H1 (cell line): Measurements from ENCODE around the gene GSG1L. TPM values are rescaled to one million over a fixed set of nuclear protein-coding genes. Genes with fewer than 3 reads are reported as not detected.

Experiments
- CTCF ChIA-PET: fragments of 300-600 bp; sonication (Branson Sonifier 250); formaldehyde crosslinking; loops from one replicate; lab custom pipeline; 2021; ENCODE audit not compliant: partially characterized antibody; lab: Charles Lee
- POLR2A ChIA-PET: fragments of 300-600 bp; sonication (Branson Sonifier 250); formaldehyde crosslinking; loops from one replicate; lab custom pipeline; 2021; ENCODE audit warnings: inconsistent platforms; ENCODE audit not compliant: partially characterized antibody; lab: Charles Lee
- DNase-seq, 2 experiments: peaks; one replicate each; pipeline versions ENCODE4 v3.0.0 to v3.0.0-alpha.2; 2010 to 2022; ENCODE audit warnings: low spot score in 2 of 2, low read depth in 1 of 2, mixed read lengths in 1 of 2
- FAIRE-seq: peaks from 2 replicates; lab custom pipeline; 2011; peaks lifted over from hg19 to GRCh38; lab: Jason Lieb, UNC
- H2AFZ ChIP-seq: 2 replicates; pipeline ENCODE4 v1.8.1; 2012; ENCODE audit warnings: low read length, inconsistent platforms
- H2AK5ac ChIP-seq: 2 replicates; pipeline ENCODE4 v1.6.1; 2013; ENCODE audit warnings: low read depth, low read length
- H2BK120ac ChIP-seq: replicated peaks from 2 replicates; pipeline ENCODE3; 2013; ENCODE audit warnings: low read depth, low read length, inconsistent platforms
- H2BK12ac ChIP-seq: 2 replicates; pipeline ENCODE4 v1.6.1; 2013; ENCODE audit warnings: low read depth, low read length
- H2BK15ac ChIP-seq: 2 replicates; pipeline ENCODE4 v1.6.1; 2013; ENCODE audit warnings: low read length
- H2BK20ac ChIP-seq: 2 replicates; pipeline ENCODE4 v1.6.1; 2013; ENCODE audit warnings: low read length
- H2BK5ac ChIP-seq: 2 replicates; pipeline ENCODE4 v1.6.1; 2013; ENCODE audit warnings: low read depth, low read length
- H3K14ac ChIP-seq: 2 replicates; pipeline ENCODE4 v1.6.1; 2013; ENCODE audit warnings: inconsistent platforms; ENCODE audit not compliant: insufficient read length
- H3K18ac ChIP-seq: 2 replicates; pipeline ENCODE4 v1.6.1; 2013; ENCODE audit warnings: low read length; ENCODE audit errors: extremely low read depth
- H3K23ac ChIP-seq: 2 replicates; pipeline ENCODE4 v1.6.1; 2013; ENCODE audit warnings: inconsistent platforms; ENCODE audit not compliant: insufficient read length
- H3K23me2 ChIP-seq: 2 replicates; pipeline ENCODE4 v1.6.1; 2013; ENCODE audit warnings: low read depth, low read length
- H3K27ac ChIP-seq: 2 replicates; pipeline ENCODE4 v1.6.1; 2011; ENCODE audit warnings: low read depth, low read length, inconsistent platforms
- H3K27me3 ChIP-seq, 4 experiments: replicated peaks in 1 of 4; 1 replicate in 1 of 4; 2 replicates in 3 of 4; pipeline versions ENCODE4 v1.6.1 to v1.8.1; 2011 to 2013; ENCODE audit warnings: low read length in 3 of 4, mild to moderate bottlenecking in 3 of 4, inconsistent platforms in 2 of 4, mixed read lengths in 2 of 4, moderate library complexity in 1 of 4; ENCODE audit not compliant: control insufficient read depth in 3 of 4, insufficient read depth in 3 of 4; ENCODE audit errors: extremely low read depth in 1 of 4
- H3K36me3 ChIP-seq, 4 experiments: 2 replicates each; pipeline versions ENCODE4 v1.6.1 to v1.8.1; 2011 to 2013; ENCODE audit warnings: mild to moderate bottlenecking in 4 of 4, low read length in 3 of 4, moderate library complexity in 2 of 4, control low read depth in 1 of 4, inconsistent platforms in 1 of 4; ENCODE audit not compliant: insufficient read depth in 4 of 4, control insufficient read depth in 2 of 4
- H3K4ac ChIP-seq: replicated peaks from 2 replicates; pipeline ENCODE3; 2013; ENCODE audit warnings: low read length, low read depth, mixed read lengths, inconsistent platforms; ENCODE audit not compliant: insufficient read length
- H3K4me1 ChIP-seq, 4 experiments: replicated peaks in 1 of 4; 1 replicate in 1 of 4; 2 replicates in 3 of 4; pipeline versions ENCODE4 v1.6.1 to v1.8.1; 2011 to 2013; ENCODE audit warnings: low read length in 3 of 4, inconsistent platforms in 2 of 4, mixed read lengths in 1 of 4; ENCODE audit not compliant: insufficient read depth in 4 of 4, control insufficient read depth in 3 of 4
- H3K4me2 ChIP-seq, 2 experiments: 2 replicates each; pipeline versions ENCODE4 v1.6.1 to v1.8.1; 2011 to 2013; ENCODE audit warnings: low read depth in 2 of 2, low read length in 2 of 2, control low read depth in 1 of 2, inconsistent platforms in 1 of 2, mild to moderate bottlenecking in 1 of 2; ENCODE audit not compliant: insufficient read depth in 1 of 2
- H3K4me3 ChIP-seq, 4 experiments: fragments of 200-600, 300-600 bp in 1 of 4; sonication (generic), shearing (Covaris generic), sonication (Bioruptor Twin) in 1 of 4; 2 replicates each; pipeline versions ENCODE4 v1.5.1 to v1.8.1; 2011 to 2016; ENCODE audit warnings: low read length in 4 of 4, low read depth in 3 of 4, control low read depth in 2 of 4, inconsistent platforms in 2 of 4, mild to moderate bottlenecking in 2 of 4, mixed read lengths in 1 of 4, moderate library complexity in 1 of 4; ENCODE audit not compliant: insufficient read depth in 2 of 4; ENCODE audit errors: extremely low read depth in 1 of 4
- H3K56ac ChIP-seq: replicated peaks from 2 replicates; pipeline ENCODE3; 2013; ENCODE audit warnings: low read depth, mild to moderate bottlenecking, mixed read lengths, low read length, inconsistent platforms; ENCODE audit not compliant: insufficient read length
- H3K79me1 ChIP-seq: 2 replicates; pipeline ENCODE4 v1.6.1; 2013; ENCODE audit warnings: low read depth, low read length, control low read depth
- H3K79me2 ChIP-seq, 2 experiments: 2 replicates each; pipeline versions ENCODE4 v1.6.1 to v1.8.1; 2012 to 2013; ENCODE audit warnings: low read length in 2 of 2, mild to moderate bottlenecking in 2 of 2, inconsistent platforms in 1 of 2; ENCODE audit not compliant: insufficient read depth in 2 of 2, control insufficient read depth in 1 of 2
- H3K9ac ChIP-seq, 4 experiments: replicated peaks in 1 of 4; 1 replicate in 1 of 4; 2 replicates in 3 of 4; pipeline versions ENCODE4 v1.6.1 to v1.8.1; 2011 to 2013; ENCODE audit warnings: low read depth in 3 of 4, low read length in 3 of 4, control low read depth in 2 of 4, mild to moderate bottlenecking in 2 of 4, moderate library complexity in 2 of 4, inconsistent platforms in 1 of 4; ENCODE audit errors: extremely low read depth in 1 of 4
- H3K9me3 ChIP-seq, 2 experiments: 2 replicates each; pipeline versions ENCODE4 v1.6.1 to v1.8.1; 2012 to 2013; ENCODE audit warnings: mild to moderate bottlenecking in 2 of 2, moderate library complexity in 2 of 2, control low read depth in 1 of 2, inconsistent platforms in 1 of 2, low read depth in 1 of 2, low read length in 1 of 2, mixed read lengths in 1 of 2; ENCODE audit not compliant: insufficient read depth in 2 of 2
- H4K20me1 ChIP-seq, 2 experiments: replicated peaks in 1 of 2; 2 replicates each; pipeline versions ENCODE3 to v1.8.1; 2011 to 2013; ENCODE audit warnings: inconsistent platforms in 2 of 2, low read length in 2 of 2, mild to moderate bottlenecking in 1 of 2; ENCODE audit not compliant: insufficient read depth in 2 of 2, control insufficient read depth in 1 of 2
- H4K5ac ChIP-seq: 2 replicates; pipeline ENCODE4 v1.6.1; 2013; ENCODE audit warnings: low read length, low read depth, mixed read lengths, inconsistent platforms; ENCODE audit not compliant: insufficient read length
- H4K8ac ChIP-seq: 2 replicates; pipeline ENCODE4 v1.8.0; 2013; ENCODE audit warnings: mild to moderate bottlenecking, moderate library complexity, low read length, inconsistent platforms; ENCODE audit not compliant: insufficient read depth; ENCODE audit errors: extremely low read depth
- H4K91ac ChIP-seq: replicated peaks from 2 replicates; pipeline ENCODE3; 2013; ENCODE audit warnings: low read length, mixed read lengths, inconsistent platforms; ENCODE audit not compliant: insufficient read length
- BRCA1 ChIP-seq: IDR thresholded peaks from 2 replicates; pipeline ENCODE4 v1.6.1; 2012; ENCODE audit warnings: low read depth, low read length, improper control_type of control experiment
- FOSL1 ChIP-seq: IDR thresholded peaks from 2 replicates; pipeline ENCODE4 v1.6.1; 2011; ENCODE audit warnings: mild to moderate bottlenecking, low read depth, low read length, moderate library complexity; ENCODE audit not compliant: insufficient read depth
- NANOG ChIP-seq: IDR thresholded peaks from 2 replicates; pipeline ENCODE4 v1.6.1; 2011; ENCODE audit warnings: low read length, low read depth, mild to moderate bottlenecking, inconsistent platforms; ENCODE audit not compliant: insufficient read depth, poor library complexity, severe bottlenecking
- NRF1 ChIP-seq: IDR thresholded peaks from 2 replicates; pipeline ENCODE4 v1.6.1; 2011; ENCODE audit warnings: mild to moderate bottlenecking, low read depth, low read length, improper control_type of control experiment
- SIN3A ChIP-seq, 2 experiments: IDR thresholded peaks in 1 of 2; conservative IDR thresholded peaks in 1 of 2; 2 replicates each; pipeline ENCODE4 v1.6.1; 2011 to 2012; ENCODE audit warnings: low read length in 2 of 2, improper control_type of control experiment in 1 of 2, low read depth in 1 of 2, mild to moderate bottlenecking in 1 of 2
- SP4 ChIP-seq: IDR thresholded peaks from 2 replicates; pipeline ENCODE4 v1.6.1; 2012; ENCODE audit warnings: low read length, inconsistent platforms
- TAF7 ChIP-seq: optimal IDR thresholded peaks from 2 replicates; pipeline ENCODE3; 2011; ENCODE audit warnings: low read depth, mild to moderate bottlenecking, inconsistent platforms, low read length, moderate library complexity, borderline replicate concordance
- TEAD4 ChIP-seq: IDR thresholded peaks from 2 replicates; pipeline ENCODE4 v1.6.1; 2012; ENCODE audit warnings: low read depth, low read length, inconsistent platforms, mixed read lengths
- WGBS, 2 experiments: shearing (Covaris generic) in 1 of 2; methylation state at CpG; one replicate each; pipeline versions ENCODE4 v1.1.6 to v1.1.7; 2013 to 2015; ENCODE audit warnings: low lambda C conversion rate in 2 of 2, mixed read lengths in 2 of 2, inconsistent platforms in 1 of 2, low coverage in 1 of 2, missing lambda C conversion rate in 1 of 2; ENCODE audit not compliant: insufficient replicate concordance in 2 of 2, insufficient coverage in 1 of 2, insufficient read length in 1 of 2; ENCODE audit errors: extremely low coverage in 1 of 2, missing lambda C conversion rate in 1 of 2; 5-methylcytosine and 5-hydroxymethylcytosine counted together
- polyA plus RNA-seq, 7 experiments: library from polyadenylated mRNA; depleted of rRNA in 3 of 7; stranded (reverse) in 5 of 7; unstranded in 2 of 7; fragments of >200 nt in 5 of 7; fragments of 200-250 nt in 2 of 7; gene quantifications; 1 replicate in 5 of 7; 2 replicates in 1 of 7; 4 replicates in 1 of 7; pipeline versions ENCODE4 v1.2.1 to v1.2.3, GENCODE V29; 2011 to 2013; ENCODE audit warnings: missing spikeins in 2 of 7, mixed read lengths in 2 of 7
- total RNA-seq: library from RNA; stranded (reverse); fragmentation: NEBNext Ultra II Directional; extraction: Animal tissue kit (Norgen Biotek cat#: 25700); gene quantifications from 2 replicates; pipeline ENCODE4 v1.2.1, GENCODE V29; 2021
- TF ChIP-seq, protein P1 (sequence below): IDR thresholded peaks from 2 replicates; pipeline ENCODE4 v1.6.1; 2012; ENCODE audit warnings: low read length, inconsistent platforms
- TF ChIP-seq, protein P2 (sequence below): IDR thresholded peaks from 2 replicates; pipeline ENCODE4 v1.6.1; 2011; ENCODE audit warnings: low read depth, mild to moderate bottlenecking, low read length; ENCODE audit not compliant: insufficient read depth

Gene GSG1L
- total and polyA plus RNA-seq, 2 of the 8 experiments (the other 6 are each of a cell fraction or from before 2014, with no cell fraction given) = 0.71 to 1.1 TPM

DNA sequence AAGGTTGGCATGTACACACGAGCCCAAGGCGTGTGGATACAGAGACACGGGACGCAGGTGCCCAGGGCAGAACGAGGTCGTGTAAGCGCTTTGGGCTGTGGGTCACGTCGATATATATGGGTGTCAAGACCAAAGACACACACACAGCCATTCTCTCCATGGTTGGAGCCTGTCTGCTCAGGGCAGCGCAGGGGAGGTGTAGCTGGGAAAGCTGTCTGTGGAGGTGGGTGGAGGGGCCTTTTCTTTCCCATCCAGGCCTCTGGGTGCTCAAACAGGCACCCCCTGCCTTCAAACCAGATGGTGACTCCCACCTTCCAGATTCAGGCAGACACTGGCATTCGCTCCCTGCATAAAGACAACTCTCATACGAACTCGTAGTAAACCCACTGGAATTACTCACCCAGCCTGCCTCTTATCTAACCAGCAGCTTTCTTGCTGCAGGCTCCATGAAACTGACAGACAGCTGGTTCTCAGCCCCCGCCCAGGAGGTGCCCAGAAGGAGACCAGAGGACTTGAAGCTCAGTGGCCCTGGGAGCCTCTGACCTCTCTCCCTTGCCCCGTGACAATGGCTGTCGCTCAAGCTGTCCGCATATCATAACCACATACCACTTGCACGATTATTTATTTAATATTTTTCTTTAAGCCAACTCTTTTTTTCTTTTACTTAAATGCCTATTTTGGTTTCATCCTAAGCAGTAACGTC, 276.4 kb downstream of the GSG1L start:
- no peak overlapping the region for H3K4me2 ChIP-seq
- H3K23ac ChIP-seq = no peak overlapping the region
- H3K4me3 ChIP-seq = no peak overlapping the region
- WGBS, 2 experiments = 88% methylated on average over 19 of the region's 19 CpGs; no CpG with 5 or more reads in 1 of the 2 experiments
- no peak overlapping the region for H3K4ac ChIP-seq
- FAIRE-seq (no peak), DNase-seq (no peak)
- H2AFZ ChIP-seq = no peak overlapping the region
- ChIA-PET POLR2A (no interaction called here), CTCF (interaction anchor here (0.8 to 3.8 kb wide), 8 partner anchors 7 to 304 kb away, joined by 3 to 19 read pairs (median 3); no protein-coding TSS in a partner anchor)
- no peak overlapping the region for H2AK5ac ChIP-seq
- peaks cover 0 to 9% of the 10 kb centered on the region in 2 experiments for H4K20me1 ChIP-seq
- H3K27ac ChIP-seq = no peak overlapping the region
- H3K79me2 ChIP-seq = no peaks in the 10 kb centered on the region
- no peak overlapping the region for H2BK20ac ChIP-seq
- no peak overlapping the region for H2BK120ac ChIP-seq
- H2BK5ac ChIP-seq = peak overlapping the region; percentile 13; the same call in 1 of the 2 replicates
- no peaks in the 10 kb centered on the region for H3K27me3 ChIP-seq
- no peaks in the 10 kb centered on the region for H3K4me1 ChIP-seq
- H3K56ac ChIP-seq = no peak overlapping the region
- no peak overlapping the region for H3K9ac ChIP-seq
- no peak overlapping the region for H2BK12ac ChIP-seq
- H4K8ac ChIP-seq = no peak overlapping the region
- no peak overlapping the region for H4K91ac ChIP-seq
- H3K36me3 ChIP-seq = no peaks in the 10 kb centered on the region
- no peaks in the 10 kb centered on the region for H3K79me1 ChIP-seq
- peaks cover 15% of the 10 kb centered on the region; the same call in 1 of the 2 replicates for H3K23me2 ChIP-seq
- no peak overlapping the region for H4K5ac ChIP-seq
- no peak overlapping the region for H3K14ac ChIP-seq
- H3K9me3 ChIP-seq = no peaks in the 10 kb centered on the region
- no peak overlapping the region for H3K18ac ChIP-seq
- H2BK15ac ChIP-seq = no peak overlapping the region
- TF ChIP-seq, protein P1, sequence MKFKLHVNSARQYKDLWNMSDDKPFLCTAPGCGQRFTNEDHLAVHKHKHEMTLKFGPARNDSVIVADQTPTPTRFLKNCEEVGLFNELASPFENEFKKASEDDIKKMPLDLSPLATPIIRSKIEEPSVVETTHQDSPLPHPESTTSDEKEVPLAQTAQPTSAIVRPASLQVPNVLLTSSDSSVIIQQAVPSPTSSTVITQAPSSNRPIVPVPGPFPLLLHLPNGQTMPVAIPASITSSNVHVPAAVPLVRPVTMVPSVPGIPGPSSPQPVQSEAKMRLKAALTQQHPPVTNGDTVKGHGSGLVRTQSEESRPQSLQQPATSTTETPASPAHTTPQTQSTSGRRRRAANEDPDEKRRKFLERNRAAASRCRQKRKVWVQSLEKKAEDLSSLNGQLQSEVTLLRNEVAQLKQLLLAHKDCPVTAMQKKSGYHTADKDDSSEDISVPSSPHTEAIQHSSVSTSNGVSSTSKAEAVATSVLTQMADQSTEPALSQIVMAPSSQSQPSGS = no peak
- no peak for TF ChIP-seq SIN3A (conservative IDR thresholded peaks at IDR 0.05 in 1 of 2, IDR thresholded peaks at IDR 0.05 in 1 of 2; ENCODE audit: low read depth in 1 of 2, low read length in 2 of 2)
- no peak for TF ChIP-seq NRF1
- no peak for TF ChIP-seq TAF7
- no peak for TF ChIP-seq TEAD4
- TF ChIP-seq NANOG = no peak
- TF ChIP-seq, protein P2, sequence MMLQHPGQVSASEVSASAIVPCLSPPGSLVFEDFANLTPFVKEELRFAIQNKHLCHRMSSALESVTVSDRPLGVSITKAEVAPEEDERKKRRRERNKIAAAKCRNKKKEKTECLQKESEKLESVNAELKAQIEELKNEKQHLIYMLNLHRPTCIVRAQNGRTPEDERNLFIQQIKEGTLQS = no peak
- no peak for TF ChIP-seq BRCA1
- TF ChIP-seq SP4 = no peak
- TF ChIP-seq FOSL1 = no peak
